Gastroesophageal sphincter (tissue), 3 donors: ENCODE data around the gene UNC5A.

ENCODE experiments used
- EP300 ChIP-seq: sonication (generic); formaldehyde crosslinking; IDR thresholded peaks from one replicate; pipeline ENCODE4 v1.6.1; 2017; ENCODE audit warnings: antibody characterized with exemption, mild to moderate bottlenecking
- POLR2A ChIP-seq, 2 donors: fragments of 450-650 bp; IDR thresholded peaks; one replicate each; pipeline ENCODE4 v1.6.1; 2017; ENCODE audit warnings: antibody characterized with exemption in 2 of 2, mild to moderate bottlenecking in 2 of 2, moderate library complexity in 1 of 2
- POLR2AphosphoS5 ChIP-seq: sonication (generic); formaldehyde crosslinking; IDR thresholded peaks from one replicate; pipeline ENCODE4 v1.6.1; 2017; ENCODE audit warnings: antibody characterized with exemption
- TF ChIP-seq, protein P1 (sequence below), 4 experiments: fragments of 200-600 bp in 2 of 4; fragments of 450-650 bp in 2 of 4; sonication (generic) in 1 of 4; IDR thresholded peaks; one replicate each; pipeline ENCODE4 v1.5.1; 2017 to 2019; ENCODE audit warnings: antibody characterized with exemption in 4 of 4, mild to moderate bottlenecking in 2 of 4, moderate library complexity in 2 of 4

DNA sequence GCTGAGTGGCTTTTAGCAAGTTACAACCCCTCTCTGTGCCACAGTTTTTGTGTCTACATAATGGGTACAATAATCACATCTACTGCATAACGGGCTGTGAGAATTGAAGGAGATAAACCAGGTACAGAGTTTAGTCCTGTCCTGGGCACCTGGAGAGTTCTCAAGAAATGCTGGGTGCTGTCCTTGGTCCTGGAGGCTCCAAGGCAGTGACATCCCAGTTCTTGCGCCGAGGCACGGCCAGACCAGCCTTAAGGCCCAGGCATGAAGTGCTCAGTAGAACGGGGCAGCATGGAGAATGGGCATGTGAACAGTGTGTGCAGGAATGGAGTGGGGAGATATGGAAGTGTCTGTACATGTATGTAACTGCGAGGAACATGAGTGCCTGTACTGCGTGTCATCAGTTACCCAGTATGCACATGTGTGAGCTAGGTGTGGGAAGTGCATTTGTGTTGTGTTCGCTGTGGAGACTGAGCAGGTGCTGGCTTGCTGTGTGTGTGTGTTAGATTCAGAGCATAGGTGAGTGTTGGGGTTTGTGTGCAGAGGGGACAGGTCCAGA, 6.3 kb upstream of the UNC5A start:
- TF ChIP-seq EP300 (no peak), POLR2A (IDR thresholded peaks at IDR 0.05) (no peak), POLR2AphosphoS5 (no peak)
- TF ChIP-seq, protein P1, sequence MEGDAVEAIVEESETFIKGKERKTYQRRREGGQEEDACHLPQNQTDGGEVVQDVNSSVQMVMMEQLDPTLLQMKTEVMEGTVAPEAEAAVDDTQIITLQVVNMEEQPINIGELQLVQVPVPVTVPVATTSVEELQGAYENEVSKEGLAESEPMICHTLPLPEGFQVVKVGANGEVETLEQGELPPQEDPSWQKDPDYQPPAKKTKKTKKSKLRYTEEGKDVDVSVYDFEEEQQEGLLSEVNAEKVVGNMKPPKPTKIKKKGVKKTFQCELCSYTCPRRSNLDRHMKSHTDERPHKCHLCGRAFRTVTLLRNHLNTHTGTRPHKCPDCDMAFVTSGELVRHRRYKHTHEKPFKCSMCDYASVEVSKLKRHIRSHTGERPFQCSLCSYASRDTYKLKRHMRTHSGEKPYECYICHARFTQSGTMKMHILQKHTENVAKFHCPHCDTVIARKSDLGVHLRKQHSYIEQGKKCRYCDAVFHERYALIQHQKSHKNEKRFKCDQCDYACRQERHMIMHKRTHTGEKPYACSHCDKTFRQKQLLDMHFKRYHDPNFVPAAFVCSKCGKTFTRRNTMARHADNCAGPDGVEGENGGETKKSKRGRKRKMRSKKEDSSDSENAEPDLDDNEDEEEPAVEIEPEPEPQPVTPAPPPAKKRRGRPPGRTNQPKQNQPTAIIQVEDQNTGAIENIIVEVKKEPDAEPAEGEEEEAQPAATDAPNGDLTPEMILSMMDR (IDR thresholded peaks at IDR 0.05): no peak
